IPS-NIHi7 (cell line): ENCODE data around the gene ROMO1.
"Not testable (repeated sequence)": the region's sequence is repeated elsewhere in the genome, so short reads cannot be mapped to it uniquely, and the experiment has no call there.

Experiments used
- DNase-seq: peaks from one replicate; pipeline ENCODE4 v3.0.0; 2012; ENCODE audit warnings: mixed read lengths; ENCODE audit errors: extremely low spot score

The ROMO1 gene

DNA sequence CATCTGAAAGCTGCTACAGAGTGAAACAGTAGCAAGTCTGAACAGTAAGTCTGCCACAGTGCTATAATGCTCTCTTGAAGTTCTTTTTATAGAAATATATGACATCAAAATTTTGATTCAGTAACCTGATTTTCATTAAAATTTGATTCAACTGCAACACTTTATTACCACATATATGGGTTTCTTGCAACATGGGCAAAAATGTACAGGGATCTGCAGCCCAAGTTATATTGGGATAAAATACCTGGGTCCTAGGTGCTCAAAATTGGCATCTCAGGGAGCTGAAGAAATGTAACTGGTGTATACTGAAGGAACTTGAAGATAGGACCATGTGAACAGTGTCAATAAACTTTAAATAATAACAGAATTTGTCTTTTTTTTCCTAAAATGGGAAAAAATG lies 10.8 kb downstream of the ROMO1 start:
- no peak for DNase-seq

DNA sequence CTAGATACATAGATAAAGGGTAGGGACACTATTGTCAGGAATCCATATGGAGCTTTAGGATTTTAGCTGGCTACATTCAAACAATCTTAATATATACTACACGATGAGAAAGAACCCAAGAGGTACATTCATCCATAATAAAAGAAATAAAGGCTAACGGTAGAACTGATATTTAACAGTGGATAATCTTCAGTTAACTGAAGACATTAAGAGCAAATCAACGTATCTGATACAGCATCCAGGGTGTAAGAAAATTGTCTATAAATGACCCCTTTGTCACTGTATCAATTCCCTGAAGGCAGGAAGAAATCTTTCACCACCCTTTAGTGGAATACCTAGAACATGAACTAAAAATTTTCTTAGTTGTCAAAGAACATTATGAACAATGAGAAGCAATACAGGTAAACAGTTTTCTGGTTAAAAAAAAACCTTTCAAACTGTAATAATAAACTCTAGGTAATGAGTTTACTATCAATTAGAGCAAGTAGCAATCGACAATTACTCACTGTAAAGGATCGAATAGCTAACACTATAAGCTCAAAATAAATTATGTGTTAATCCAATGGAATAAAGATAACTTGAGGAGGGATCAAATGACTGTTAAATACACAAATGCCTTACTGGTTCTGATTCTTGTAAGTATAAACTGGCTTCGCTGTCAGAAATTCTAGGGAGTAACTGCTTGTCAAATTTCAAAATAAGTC lies 11.8 kb downstream of the ROMO1 start:
- DNase-seq: no peak

DNA sequence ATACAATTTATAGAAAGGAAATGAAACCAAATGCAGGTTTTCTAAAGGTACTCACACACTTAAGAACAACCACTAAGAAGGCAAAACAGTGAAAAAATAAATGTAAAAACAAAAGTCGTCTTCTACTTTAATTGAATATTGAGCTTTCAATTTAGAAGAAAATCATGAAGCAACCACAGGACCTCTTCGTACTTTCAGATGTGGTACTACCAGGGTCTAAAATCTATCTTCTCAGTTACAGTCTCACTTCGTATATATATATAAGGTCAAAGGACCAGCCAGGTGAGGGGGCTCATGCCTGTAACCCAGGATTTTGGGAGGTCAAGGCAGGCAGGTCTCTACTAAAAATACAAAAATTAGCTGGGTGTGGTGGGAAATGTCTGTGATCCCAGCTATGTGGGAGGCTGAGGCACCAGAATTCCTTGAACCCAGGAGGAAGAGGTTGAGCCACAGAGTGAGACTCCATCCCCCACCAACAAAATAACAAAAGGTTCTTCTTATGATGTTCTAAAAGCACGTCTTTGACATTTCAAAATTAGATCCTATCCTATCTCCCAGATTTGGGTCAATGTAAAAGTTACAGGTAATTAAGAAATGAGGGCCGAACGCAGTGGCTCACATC lies 12.5 kb downstream of the ROMO1 start:
- DNase-seq: no peak

DNA sequence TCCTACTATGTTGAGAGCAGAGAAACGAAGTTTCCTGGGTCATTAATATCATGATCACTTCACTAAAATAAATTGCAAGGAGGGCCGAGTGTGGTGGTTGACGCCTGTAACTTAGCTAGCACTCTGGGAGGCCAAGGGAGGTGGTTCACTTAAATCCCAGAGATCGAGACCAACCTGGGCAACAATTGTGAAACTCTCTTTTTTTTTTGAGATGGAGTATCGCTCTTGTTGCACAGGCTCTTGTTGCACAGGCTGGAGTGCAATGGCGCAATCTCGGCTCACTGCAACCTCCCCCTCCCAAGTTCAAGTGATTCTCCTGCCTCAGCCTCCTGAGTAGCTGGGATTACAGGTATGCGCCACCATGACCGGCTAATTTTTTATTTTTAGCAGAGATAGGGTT lies 13.9 kb downstream of the ROMO1 start:
- DNase-seq: not testable (repeated sequence)

DNA sequence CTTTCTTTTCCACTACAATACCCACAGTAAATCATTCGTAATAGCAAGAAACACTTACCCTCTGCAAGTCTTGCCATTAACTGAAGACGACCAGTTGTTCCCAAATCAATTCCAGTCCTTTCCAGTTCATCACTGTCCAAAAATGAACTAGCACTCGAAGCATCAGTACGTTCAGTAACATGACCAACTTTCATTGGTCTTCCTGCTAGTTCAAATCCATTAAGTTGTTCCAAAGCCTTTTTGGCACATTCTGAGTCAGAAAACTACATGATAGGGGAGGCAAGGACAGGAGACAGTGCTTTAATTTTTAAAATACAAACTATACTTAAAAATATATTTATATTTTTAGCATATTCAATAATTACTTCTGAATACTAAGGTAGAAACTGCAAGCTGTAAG lies 14.9 kb downstream of the ROMO1 start:
- no peak for DNase-seq

DNA sequence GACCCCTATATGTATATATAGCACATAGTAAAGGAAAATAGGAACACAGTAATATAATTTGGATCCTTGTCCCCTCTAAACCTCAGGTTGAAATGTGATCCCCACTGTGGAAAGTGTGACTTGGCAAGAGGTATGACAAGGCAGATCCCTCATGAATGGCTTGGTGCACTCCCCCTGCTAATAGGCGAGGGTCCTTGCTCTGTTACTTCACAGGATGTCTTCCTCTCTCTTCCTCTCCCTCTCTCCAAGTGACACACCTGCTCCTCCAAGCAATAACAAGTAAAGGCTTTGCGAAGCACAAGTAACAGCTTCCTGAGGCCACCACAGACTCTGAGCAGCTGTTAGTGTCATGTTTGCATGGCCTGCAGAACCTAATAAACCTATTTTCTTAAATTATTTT lies 16.4 kb downstream of the ROMO1 start:
- DNase-seq: no peak

DNA sequence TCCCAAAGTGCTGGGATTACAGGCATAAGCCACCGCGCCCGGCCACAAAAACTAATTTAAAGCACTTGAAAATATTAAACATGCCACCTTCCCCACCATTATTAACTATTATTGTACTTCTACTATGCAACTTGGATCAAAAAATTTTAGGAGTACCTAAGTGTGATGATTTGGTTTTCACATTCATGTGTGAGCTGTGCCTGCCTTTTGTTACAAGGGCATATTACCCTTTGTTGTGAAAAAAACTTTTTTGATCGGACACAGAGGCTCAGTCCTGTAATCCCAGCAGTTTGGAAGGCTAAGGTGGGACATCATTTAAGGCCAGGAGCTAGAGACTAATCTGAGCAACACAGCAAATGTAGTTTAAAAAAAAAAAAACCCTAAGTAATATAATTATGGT lies 17.1 kb downstream of the ROMO1 start:
- no peak for DNase-seq

DNA sequence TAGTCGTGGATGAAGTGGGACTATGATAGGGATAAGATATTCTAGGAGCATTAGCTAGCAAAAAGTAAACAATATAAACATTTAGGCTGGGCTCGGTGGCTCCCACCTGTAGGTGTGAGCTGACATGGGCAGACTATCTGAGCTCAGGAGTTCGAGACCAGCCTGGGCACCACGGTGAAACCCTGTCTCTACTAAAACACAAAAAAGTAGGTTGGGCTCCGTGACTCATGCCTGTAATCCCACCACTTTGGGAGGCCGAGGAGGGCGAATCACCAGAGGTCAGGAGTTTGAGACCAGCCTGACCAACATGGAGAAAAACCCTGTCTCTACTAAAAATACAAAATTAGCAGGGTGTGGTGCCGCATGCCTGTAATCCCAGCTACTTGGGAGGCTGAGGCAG lies 19.1 kb downstream of the ROMO1 start:
- not testable (repeated sequence) for DNase-seq

DNA sequence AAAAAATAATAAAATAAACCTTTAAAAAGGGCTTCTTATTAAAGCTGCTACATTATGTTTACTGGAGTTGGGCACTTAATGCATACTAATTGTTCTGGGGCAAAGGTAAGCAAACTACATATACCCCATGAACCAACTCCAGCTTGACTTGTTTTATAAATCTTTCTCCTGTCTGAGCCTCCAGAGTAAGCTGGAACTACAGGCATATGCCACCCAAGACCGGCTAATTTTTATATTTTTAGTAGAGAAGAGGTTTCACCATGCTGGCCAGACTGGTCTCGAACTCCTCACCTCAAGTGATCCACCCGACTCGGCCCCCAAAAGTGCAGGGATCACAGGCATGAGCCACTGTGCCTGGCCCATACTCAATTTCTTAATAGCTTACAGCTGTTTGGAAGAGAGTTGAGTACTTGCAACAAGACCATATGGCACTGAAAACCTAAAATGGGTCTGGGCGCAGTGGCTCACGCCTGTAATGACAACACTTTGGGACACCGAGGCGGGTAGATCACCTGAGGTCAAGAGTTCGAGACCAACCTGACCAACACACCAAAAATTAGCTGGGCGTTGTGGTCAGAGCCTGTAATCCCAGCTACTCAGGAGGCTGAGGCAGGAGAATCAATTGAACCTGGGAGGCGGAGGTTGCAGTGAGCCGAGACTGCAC lies 19.9 kb downstream of the ROMO1 start:
- DNase-seq: no peak

DNA sequence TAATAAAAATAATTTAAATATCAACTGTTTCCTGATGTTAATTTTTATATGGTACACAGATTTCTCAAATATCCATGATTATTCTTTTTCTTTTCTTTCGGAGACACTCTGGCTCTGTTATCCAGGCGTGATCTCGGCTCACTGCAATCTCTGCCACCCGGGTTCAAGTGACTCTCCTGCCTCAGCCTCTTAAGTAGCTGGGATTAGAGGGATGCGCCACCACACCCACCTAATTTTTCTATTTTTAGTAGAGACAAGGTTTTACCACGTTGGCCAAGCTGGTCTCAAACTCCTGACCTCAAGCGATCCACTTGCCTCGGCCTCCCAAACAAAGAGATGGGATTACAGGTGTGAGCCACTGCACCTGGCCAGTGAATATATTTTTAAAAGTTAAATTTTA lies 20.5 kb downstream of the ROMO1 start:
- DNase-seq: no peak

DNA sequence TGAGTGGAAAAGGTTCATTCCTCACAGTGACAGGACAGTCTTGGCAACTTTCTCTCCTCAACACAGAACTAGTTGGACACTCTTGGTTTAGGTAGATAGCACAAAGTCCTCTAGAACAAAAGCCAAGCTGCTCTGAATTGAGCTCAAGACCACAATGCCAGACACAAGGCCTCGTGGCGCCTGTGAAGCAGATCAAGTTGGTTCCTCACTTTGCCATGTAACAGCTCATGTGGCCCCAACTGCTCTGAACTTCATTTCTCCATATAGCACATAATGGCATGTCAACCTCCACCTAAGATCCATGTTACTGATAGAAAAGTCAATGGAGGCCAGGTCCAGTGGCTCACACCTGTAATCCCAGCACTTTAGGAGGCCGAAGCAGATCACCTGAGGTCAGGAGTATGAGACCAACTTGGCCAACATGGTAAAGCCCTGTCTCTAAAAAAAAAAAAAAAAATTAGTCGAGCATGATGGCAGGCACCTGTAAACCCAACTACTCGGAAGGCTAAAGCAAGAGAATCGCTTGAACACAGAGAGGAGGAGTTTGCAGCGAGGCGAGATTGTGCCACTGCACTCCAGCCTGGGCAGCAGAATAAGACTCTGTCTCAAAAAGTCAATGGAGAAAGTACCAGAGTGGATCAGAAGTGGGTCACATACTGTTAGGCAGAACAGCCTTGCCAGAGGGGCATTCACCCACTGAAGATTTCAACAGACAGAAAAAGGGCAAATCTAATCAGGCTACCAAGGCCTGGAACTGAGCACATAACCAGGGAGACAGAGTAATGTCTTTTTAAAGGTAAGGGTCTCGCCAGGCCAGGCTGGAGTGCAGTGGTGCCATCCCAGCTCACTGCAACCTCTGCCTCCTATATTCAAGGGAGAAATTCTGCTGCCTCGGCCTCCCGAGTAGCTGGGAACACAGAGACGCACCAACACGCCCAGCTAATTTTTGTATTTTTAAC lies 21.2 kb downstream of the ROMO1 start:
- DNase-seq: no peak

DNA sequence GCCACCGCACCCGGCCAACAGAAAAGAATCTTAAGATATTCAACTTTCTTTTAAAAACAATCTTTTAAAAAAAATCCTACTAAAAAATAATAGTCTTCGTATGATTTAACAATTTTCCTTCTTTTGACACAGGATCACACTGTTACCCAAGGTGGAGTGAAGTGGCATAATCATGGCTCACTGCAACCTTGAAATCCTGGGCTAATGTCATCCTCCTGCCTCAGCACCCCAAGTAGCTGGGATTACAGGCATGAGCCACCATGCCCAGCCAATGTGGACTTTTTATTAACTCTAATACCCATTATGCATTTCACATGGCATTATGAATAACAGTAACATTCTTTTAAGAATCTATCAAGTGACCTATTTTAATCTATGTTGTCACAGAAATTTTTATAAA lies 22.0 kb downstream of the ROMO1 start:
- no peak for DNase-seq

DNA sequence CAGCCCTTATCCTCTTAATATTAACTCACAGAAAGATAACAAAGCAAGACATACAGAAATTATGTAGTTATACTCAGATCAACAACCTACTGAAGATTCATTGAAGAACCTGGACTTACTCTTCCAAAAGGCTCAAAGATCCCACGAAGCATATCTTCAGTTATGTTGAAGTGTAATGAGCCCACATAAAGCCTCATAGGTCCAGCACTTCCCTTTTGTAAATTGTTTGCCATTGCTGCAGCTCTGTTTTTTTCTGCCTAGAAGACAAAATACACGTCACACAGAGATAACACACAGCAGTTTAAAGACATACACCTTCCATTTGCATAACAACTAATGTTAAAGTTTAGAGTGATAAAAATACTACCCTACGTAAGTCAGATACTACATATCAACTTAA lies 22.4 kb downstream of the ROMO1 start:
- DNase-seq: no peak

DNA sequence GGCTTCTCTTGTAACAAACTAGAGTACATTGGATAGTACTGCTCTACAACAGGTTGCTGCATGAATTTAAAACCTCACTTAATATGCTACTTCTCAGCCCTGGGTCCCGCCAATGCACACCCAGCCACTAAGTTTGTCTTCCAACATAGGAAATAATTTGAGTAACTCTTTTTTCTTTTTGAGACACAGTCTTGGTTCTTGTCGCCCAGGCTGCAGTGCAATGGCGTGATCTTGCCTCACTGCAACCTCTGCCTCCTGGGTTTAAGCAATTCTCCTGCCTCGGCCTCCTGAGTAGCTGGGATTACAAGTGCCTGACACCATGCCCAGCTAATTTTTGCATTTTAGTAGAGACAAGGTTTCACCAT lies 24.1 kb downstream of the ROMO1 start:
- not testable (repeated sequence) for DNase-seq

DNA sequence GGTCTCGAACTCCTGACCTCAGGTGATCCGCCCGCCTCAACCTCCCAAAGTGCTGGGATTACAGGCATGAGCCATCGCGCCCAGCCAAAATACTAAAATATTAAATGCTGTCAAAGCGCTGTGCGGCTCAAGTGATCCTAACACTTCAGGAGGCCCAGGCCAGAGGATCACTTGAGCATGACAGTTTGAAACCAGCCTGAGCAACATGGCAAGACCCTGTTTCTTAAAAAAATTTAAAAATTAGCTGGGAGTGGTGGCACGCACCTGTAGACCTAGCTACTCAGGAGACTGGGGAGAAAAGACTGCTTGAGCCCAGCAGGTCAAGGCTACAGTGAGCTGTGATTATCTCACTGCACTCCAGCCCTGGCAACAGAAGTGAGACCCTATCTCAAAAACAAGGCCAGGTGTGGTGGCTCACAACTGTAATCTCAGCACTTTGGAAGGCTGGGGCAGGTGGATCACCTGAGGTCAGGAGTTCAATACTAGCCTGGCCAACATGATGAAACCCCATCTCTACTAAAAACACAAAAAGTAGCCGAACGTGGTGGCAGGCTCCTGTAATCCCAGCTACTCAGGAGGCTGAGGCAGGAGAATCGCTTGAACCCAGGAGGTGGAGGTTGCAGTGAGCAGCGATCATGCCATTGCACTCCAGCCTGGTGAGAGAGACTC lies 24.6 kb downstream of the ROMO1 start:
- DNase-seq: not testable (repeated sequence)

DNA sequence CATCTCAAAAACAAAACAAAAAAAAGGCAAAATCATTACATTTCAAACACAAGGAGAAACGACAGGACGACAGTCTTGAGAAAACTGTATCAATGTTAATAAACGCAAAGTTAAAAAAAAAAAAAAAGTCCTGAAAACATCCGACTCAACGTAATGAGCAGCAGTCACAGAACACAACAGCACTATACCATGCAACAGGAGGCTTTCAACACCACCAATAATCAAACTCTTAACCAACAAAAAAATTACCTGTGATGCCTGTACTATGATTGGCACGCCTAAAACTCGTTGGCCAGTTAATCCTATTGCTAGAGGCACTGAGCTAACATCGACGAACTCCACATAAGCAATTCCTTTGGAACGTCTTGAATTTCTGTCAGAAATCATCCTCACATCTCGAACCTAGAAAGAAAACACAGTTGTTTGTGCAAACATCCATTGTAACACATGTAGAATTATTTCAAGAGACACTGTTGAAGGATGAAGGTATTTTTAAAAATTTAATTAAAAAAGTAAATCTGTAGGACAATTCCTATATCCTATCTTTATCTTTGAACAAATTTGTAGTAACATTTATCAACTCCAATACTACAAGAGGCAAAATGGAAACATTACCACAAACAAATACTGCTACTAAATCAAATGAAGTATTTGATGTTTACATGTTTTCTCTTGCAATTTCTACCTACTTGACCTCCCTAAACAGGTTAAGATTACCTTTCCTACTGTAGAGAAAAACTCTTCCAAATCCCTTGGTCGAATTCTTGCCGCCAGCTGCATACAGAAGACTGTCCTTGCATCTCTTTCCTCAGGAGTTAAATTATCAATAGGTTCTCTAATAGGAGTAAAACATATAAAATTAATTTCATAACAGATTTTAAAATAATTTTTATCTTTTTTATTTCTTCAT lies 25.4 kb downstream of the ROMO1 start:
- DNase-seq: no peak

DNA sequence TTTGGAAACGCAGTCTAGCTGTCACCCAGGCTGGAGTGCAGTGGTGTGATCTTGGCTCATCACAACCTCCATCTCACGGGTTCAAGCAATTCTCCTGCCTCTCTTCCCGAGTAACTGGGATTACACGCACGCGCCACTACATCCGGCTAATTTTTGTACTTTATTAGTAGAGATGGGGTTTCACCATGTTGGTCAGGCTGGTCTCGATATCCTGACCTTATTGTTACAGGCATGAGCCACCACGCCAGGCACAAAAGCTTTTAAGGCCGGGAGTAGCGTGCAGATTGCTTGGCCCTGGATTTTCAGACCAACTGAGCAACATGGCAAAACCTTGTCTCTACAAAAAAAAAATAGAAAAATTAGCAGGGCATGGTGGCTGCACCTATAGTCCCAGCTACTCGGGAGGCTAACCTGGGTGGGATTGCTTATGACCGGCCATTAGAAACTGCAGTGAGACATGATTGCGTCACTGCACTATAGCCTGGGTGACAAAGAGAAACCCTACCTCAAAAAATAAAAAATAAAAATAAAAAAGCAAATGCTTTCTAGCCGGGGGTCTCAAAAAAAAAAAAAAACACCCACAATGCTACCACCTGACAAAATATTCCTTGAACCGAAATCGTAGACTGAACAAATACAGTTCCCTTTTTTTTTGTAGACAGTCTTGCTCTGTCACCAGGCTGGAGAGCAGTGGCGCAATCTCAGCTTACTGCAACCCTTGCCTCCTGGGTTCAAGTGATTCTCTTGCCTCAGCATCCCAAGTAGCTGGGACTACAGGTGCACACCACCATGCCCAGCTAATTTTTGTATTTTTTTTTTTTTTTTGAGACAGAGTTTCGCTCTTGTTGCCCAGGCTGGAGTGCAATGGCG lies 27.9 kb downstream of the ROMO1 start:
- DNase-seq: no peak

DNA sequence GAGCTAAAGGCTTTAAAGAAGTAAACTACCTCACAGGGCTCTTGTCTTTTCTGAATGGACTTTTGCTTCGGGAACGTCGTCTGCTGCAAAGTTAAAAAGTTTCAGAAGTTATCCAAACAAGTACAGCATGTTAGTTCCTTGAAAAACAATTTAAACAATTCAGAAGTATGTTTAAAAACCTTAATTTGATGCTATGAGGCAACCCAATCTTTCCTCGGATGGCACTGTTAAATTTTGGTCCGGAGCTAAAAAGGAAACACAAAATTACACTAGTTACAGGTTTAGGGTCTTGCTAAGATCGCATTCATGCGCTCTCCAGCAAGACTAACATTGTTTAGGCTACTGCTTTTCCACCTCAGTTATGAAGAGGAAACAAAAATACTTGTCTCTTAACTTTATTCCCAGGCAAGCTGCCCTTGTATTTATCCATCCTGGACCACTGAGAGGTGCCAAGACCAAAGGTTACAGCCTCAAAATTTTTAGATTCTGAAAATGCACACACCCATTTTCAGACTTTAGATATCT lies 30.1 kb downstream of the ROMO1 start:
- no peak for DNase-seq

DNA sequence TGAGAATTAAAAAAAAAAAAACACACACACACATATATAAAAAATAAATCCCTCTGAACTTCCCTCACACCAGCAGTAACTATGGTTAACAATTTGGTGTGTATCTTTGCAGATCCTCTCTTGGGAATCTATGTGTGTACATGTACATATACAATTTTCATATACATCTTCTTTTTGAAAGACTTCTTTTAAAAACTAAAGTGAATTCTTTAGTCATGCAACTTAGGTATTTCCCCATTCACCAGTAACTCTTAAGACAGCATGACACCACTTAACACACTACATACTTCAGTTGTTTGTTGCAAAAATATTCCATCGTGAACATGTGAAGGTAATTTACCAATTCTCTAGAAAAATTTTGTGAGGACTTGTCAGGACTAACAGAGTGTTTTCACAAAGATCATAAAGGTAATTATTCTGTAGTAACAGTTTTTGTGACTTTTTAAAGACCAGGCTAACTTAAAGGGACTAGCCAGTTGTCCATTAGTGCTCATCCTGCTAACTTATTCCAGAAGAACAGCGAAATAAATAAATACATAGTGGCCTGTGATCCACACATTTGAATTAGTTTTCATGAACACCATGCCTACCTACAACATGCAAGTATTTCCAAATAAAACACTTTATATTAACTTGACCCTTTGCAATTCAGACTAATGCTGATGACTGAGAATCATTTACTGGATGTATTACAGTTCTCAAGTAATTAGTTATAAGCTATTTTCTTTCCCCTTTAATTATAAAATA lies 30.8 kb downstream of the ROMO1 start:
- no peak for DNase-seq
